ENCODE measurements around the gene PCDH10. TPM values are rescaled to one million over a fixed set of nuclear protein-coding genes. Genes with fewer than 3 reads are reported as not detected.

Gene PCDH10, protein sequence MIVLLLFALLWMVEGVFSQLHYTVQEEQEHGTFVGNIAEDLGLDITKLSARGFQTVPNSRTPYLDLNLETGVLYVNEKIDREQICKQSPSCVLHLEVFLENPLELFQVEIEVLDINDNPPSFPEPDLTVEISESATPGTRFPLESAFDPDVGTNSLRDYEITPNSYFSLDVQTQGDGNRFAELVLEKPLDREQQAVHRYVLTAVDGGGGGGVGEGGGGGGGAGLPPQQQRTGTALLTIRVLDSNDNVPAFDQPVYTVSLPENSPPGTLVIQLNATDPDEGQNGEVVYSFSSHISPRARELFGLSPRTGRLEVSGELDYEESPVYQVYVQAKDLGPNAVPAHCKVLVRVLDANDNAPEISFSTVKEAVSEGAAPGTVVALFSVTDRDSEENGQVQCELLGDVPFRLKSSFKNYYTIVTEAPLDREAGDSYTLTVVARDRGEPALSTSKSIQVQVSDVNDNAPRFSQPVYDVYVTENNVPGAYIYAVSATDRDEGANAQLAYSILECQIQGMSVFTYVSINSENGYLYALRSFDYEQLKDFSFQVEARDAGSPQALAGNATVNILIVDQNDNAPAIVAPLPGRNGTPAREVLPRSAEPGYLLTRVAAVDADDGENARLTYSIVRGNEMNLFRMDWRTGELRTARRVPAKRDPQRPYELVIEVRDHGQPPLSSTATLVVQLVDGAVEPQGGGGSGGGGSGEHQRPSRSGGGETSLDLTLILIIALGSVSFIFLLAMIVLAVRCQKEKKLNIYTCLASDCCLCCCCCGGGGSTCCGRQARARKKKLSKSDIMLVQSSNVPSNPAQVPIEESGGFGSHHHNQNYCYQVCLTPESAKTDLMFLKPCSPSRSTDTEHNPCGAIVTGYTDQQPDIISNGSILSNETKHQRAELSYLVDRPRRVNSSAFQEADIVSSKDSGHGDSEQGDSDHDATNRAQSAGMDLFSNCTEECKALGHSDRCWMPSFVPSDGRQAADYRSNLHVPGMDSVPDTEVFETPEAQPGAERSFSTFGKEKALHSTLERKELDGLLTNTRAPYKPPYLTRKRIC
- total RNA-seq (2021; fragmentation: NEBNext Ultra II Directional; extraction: Animal tissue kit (Norgen Biotek cat#: 25700)) (9.3 and 10.0 TPM in 2 replicates), polyA plus RNA-seq (2011; rRNA removed) (2.2 and 3.0 TPM in 2 replicates), polyA minus RNA-seq (2011; rRNA and poly(A)+ RNA removed) (5.8 and 6.0 TPM in 2 replicates)
- 2.6 TPM for polyA plus RNA-seq (2011; cell fraction: cytosol; rRNA removed)
- polyA plus RNA-seq (2011; cell fraction: nucleus; rRNA removed) = 5.5 TPM
- polyA plus RNA-seq (2012, experiment 1 of 2) = 1.9 to 3.1 TPM (median 2.6 TPM) in 4 replicates
- polyA plus RNA-seq (2012, experiment 2 of 2) = 1.1 TPM
- polyA plus RNA-seq (2013, experiment 1 of 2) = 24.2 TPM
- polyA plus RNA-seq (2013, experiment 2 of 2) = 22.9 TPM
- 4.3 TPM for polyA minus RNA-seq (2011; cell fraction: cytosol; rRNA and poly(A)+ RNA removed)
- 11.5 TPM for polyA minus RNA-seq (2011; cell fraction: nucleus; rRNA and poly(A)+ RNA removed)
- long read RNA-seq, experiment 1, full-length matches to known transcripts = 4 of 4 reads
- long read RNA-seq, experiment 1, partial matches to known transcripts = 0 of 4 reads
- long read RNA-seq, experiment 1, other reads (novel, unspliced or antisense) = 0 of 4 reads
- long read RNA-seq, experiment 2, full-length matches to known transcripts = 1 of 1 reads
- long read RNA-seq, experiment 2, partial matches to known transcripts = 0 of 1 reads
- long read RNA-seq, experiment 2, other reads (novel, unspliced or antisense) = 0 of 1 reads

DNA sequence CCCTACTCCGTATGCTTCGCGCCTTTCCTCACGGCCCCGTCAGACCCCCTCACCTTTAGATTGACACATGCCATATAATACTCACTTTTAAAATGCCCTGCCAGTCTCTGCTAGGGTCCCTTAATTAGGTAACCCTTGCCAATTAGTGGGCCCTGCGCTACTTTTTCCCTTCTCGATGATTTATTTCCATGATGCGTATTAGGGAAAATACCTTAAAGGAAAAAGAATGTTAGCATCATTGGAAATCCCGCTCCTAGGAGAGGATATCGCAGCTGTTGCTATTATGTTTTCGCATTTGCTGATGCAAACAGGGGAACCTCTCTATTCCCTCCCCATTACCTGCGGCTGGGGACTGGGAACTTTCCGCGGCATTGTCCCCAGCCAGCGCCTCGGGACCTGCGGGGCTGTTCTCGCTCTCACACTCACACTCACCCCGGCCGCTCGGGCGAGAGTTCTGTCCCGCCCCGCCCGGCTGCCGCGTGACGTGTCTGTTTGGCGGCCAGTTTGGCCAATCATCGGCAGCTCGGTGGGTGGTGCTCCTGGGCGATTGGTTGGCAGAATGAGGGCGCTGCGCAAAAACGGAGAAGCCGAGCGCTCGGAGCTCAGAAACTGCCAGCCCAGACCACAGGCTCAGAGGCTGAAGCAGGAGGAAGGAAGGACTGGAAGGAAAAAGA lies at the start of gene PCDH10:
Gene PCDH10 (plus strand): TSS at position 605 of the 674 bp plus-strand sequence. CDS start 847 bp downstream, outside the sequence.
- Histone ChIP-seq H3K79me2 (ENCODE audit: control insufficient read depth in 1 of 2, insufficient read depth in 2 of 2, low read length in 2 of 2) (no peaks in the 10 kb centered on the region), H3K4me2 (ENCODE audit: insufficient read depth in 1 of 2, low read depth in 2 of 2, low read length in 2 of 2) (peak within 1 kb of the TSS; percentile 99), H3K27ac (ENCODE audit: low read depth, low read length) (no peak within 1 kb of the TSS), H3K56ac (replicated peaks; ENCODE audit: insufficient read length, low read depth, low read length) (peak within 1 kb of the TSS; percentile 49), H3K27me3 (replicated peaks in 1 of 4; ENCODE audit: control insufficient read depth in 3 of 4, extremely low read depth in 1 of 4, insufficient read depth in 3 of 4, low read length in 3 of 4) (peaks cover 45 to 69% (median 63%) of the 10 kb centered on the region in 4 experiments; a peak in 6 of 7 replicates), H4K8ac (ENCODE audit: extremely low read depth, insufficient read depth, low read length) (no peak within 1 kb of the TSS), H2BK120ac (replicated peaks; ENCODE audit: low read depth, low read length) (no peak within 1 kb of the TSS), H3K79me1 (ENCODE audit: low read depth, low read length) (no peaks in the 10 kb centered on the region), H4K5ac (ENCODE audit: insufficient read length, low read depth, low read length) (no peak within 1 kb of the TSS), H3K4me1 (replicated peaks in 1 of 4; ENCODE audit: control insufficient read depth in 3 of 4, insufficient read depth in 4 of 4, low read length in 3 of 4) (peaks cover 5 to 17% (median 15%) of the 10 kb centered on the region in 4 experiments), H2BK20ac (ENCODE audit: low read length) (0 out of 2 replicates have a peak within 1 kb of the TSS, but pooled peaks have one; percentile 36), H2AK5ac (ENCODE audit: low read depth, low read length) (no peak within 1 kb of the TSS), H3K4ac (replicated peaks; ENCODE audit: insufficient read length, low read depth, low read length) (no peak within 1 kb of the TSS), H3K18ac (ENCODE audit: extremely low read depth, low read length) (0 out of 2 replicates have a peak within 1 kb of the TSS, but pooled peaks have one; percentile 9), H4K91ac (replicated peaks; ENCODE audit: insufficient read length, low read length) (no peak within 1 kb of the TSS), H2BK15ac (ENCODE audit: low read length) (0 out of 2 replicates have a peak within 1 kb of the TSS, but pooled peaks have one; percentile 97), H3K23me2 (ENCODE audit: low read depth, low read length) (peaks cover 58% of the 10 kb centered on the region), H3K9ac (replicated peaks in 1 of 4; ENCODE audit: extremely low read depth in 1 of 4, low read depth in 3 of 4, low read length in 3 of 4) (peak within 1 kb of the TSS in 1 of 4 experiments; percentile 34; a peak in 2 of 7 replicates), H3K23ac (ENCODE audit: insufficient read length) (no peak within 1 kb of the TSS), H2BK12ac (ENCODE audit: low read depth, low read length) (no peak within 1 kb of the TSS), H3K4me3 (ENCODE audit: extremely low read depth in 1 of 4, insufficient read depth in 2 of 4, low read depth in 3 of 4, low read length in 4 of 4) (peak within 1 kb of the TSS; percentile 62 to 67 (median 64)), H2BK5ac (ENCODE audit: low read depth, low read length) (no peak within 1 kb of the TSS), H3K36me3 (ENCODE audit: control insufficient read depth in 2 of 4, insufficient read depth in 4 of 4, low read length in 3 of 4) (no peaks in the 10 kb centered on the region), H3K9me3 (ENCODE audit: insufficient read depth in 2 of 2, low read depth in 1 of 2, low read length in 1 of 2) (no peaks in the 10 kb centered on the region), H3K14ac (ENCODE audit: insufficient read length) (peak within 1 kb of the TSS; percentile 58), H2AFZ (ENCODE audit: low read length) (peak within 1 kb of the TSS; percentile 95), H4K20me1 (replicated peaks in 1 of 2; ENCODE audit: control insufficient read depth in 1 of 2, insufficient read depth in 2 of 2, low read length in 2 of 2) (peaks cover 3 to 5% of the 10 kb centered on the region in 2 experiments)
- FAIRE-seq (no peak), DNase-seq (ENCODE audit: low read depth in 1 of 2, low spot score in 2 of 2) (peak; percentile 88 to 99)
- ChIA-PET POLR2A (ENCODE audit: partially characterized antibody) (interaction anchor here (0.7 to 1.8 kb wide), 3 partner anchors 17 to 519 kb away, joined by 3 to 7 read pairs (median 3); no protein-coding TSS in a partner anchor), CTCF (ENCODE audit: partially characterized antibody) (interaction anchor here (0.8 to 2.4 kb wide), 6 partner anchors 25 to 689 kb away, joined by 3 to 10 read pairs (median 4); no protein-coding TSS in a partner anchor)
- WGBS, 2 experiments (ENCODE audit: extremely low coverage in 1 of 2, insufficient coverage in 1 of 2, insufficient read length in 1 of 2, insufficient replicate concordance in 2 of 2, low coverage in 1 of 2, low lambda C conversion rate in 2 of 2, missing lambda C conversion rate in 1 of 2) = 2% methylated on average over 21 of the region's 38 CpGs; no CpG with 5 or more reads in 1 of the 2 experiments
- TF ChIP-seq RBBP5 (IDR thresholded peaks at IDR 0.05; ENCODE audit: borderline replicate concordance, low read depth, low read length) (no peak), NRF1 (IDR thresholded peaks at IDR 0.05; ENCODE audit: low read depth, low read length) (no peak), CREB1 (IDR thresholded peaks at IDR 0.05) (peak; percentile 92), GTF2F1 (IDR thresholded peaks at IDR 0.05; ENCODE audit: borderline replicate concordance, low read depth, low read length) (no peak; the same call in 1 of the 2 replicates)

Measured in H1 (cell line).